Endothelial cell of umbilical vein (primary cell): ENCODE measurements around the gene HIVEP3. TPM values are rescaled to one million over a fixed set of nuclear protein-coding genes. Genes with fewer than 3 reads are reported as not detected.

Source experiments
- BruUV-seq: library from RNA; stranded (reverse); fragments of 400-500 nt; replicated peaks from 2 replicates; lab custom pipeline; 2021; lab: Mats Ljungman, UMichigan
- CTCF ChIA-PET: fragments of 300-600, 350-600 bp; sonication (Branson Sonifier 250); formaldehyde crosslinking; loops from one replicate; lab custom pipeline; 2021; ENCODE audit warnings: antibody characterized with exemption, inconsistent platforms; lab: Charles Lee
- POLR2A ChIA-PET: fragments of 300-600, 350-600 bp; sonication (Branson Sonifier 250); formaldehyde crosslinking; loops from one replicate; lab custom pipeline; 2021; ENCODE audit warnings: antibody characterized with exemption, inconsistent platforms; lab: Charles Lee
- DNase-seq: peaks from one replicate; pipeline ENCODE4 v3.0.0-alpha.2; 2011; ENCODE audit warnings: low read depth, low spot score
- FAIRE-seq: peaks from 2 replicates; lab custom pipeline; 2011; peaks lifted over from hg19 to GRCh38; lab: Jason Lieb, UNC
- H2AFZ ChIP-seq: 2 replicates; pipeline ENCODE4 v1.6.0; 2012; ENCODE audit warnings: low read depth, low read length, control low read depth, inconsistent platforms
- H3K27ac ChIP-seq: 2 replicates; pipeline ENCODE4 v1.5.1; 2011; ENCODE audit warnings: low read depth, mild to moderate bottlenecking, control low read depth, low read length, moderate library complexity; ENCODE audit not compliant: insufficient read depth
- H3K27me3 ChIP-seq, 2 experiments: 2 replicates each; pipeline versions ENCODE4 v1.6.0 to v1.6.1; 2011; ENCODE audit warnings: low read length in 2 of 2, mixed read lengths in 1 of 2; ENCODE audit not compliant: control insufficient read depth in 2 of 2, insufficient read depth in 2 of 2
- H3K36me3 ChIP-seq, 2 experiments: 2 replicates in 1 of 2; 3 replicates in 1 of 2; pipeline ENCODE4 v1.5.1; 2011; ENCODE audit warnings: low read length in 2 of 2, mild to moderate bottlenecking in 1 of 2, moderate library complexity in 1 of 2; ENCODE audit not compliant: control insufficient read depth in 2 of 2, insufficient read depth in 2 of 2; ENCODE audit errors: extremely low read depth in 1 of 2
- H3K4me1 ChIP-seq: 3 replicates; pipeline ENCODE4 v1.5.1; 2011; ENCODE audit warnings: mild to moderate bottlenecking, low read length; ENCODE audit not compliant: control insufficient read depth, insufficient read depth; ENCODE audit errors: extremely low read depth
- H3K4me2 ChIP-seq: 2 replicates; pipeline ENCODE4 v1.6.1; 2011; ENCODE audit warnings: low read length, control low read depth, mixed read lengths; ENCODE audit not compliant: insufficient read depth
- H3K4me3 ChIP-seq, 3 experiments: fragments of 200-600 bp in 1 of 3; sonication (generic), shearing (Covaris generic) in 1 of 3; replicated peaks in 1 of 3; 2 replicates each; pipeline ENCODE4 v1.5.1; 2011 to 2016; ENCODE audit warnings: control low read depth in 3 of 3, low read length in 3 of 3, mild to moderate bottlenecking in 2 of 3, inconsistent platforms in 1 of 3, low read depth in 1 of 3, moderate library complexity in 1 of 3; ENCODE audit not compliant: insufficient read depth in 1 of 3
- H3K79me2 ChIP-seq: 2 replicates; pipeline ENCODE4 v1.6.0; 2012; ENCODE audit warnings: low read length, inconsistent platforms; ENCODE audit not compliant: control insufficient read depth, insufficient read depth
- H3K9ac ChIP-seq: replicated peaks from 2 replicates; pipeline ENCODE3; 2011; ENCODE audit warnings: low read length, control low read depth; ENCODE audit not compliant: insufficient read depth; ENCODE audit errors: extremely low read depth
- H3K9me1 ChIP-seq: replicated peaks from 3 replicates; pipeline ENCODE4 v1.6.0; 2011; ENCODE audit warnings: mild to moderate bottlenecking, low read length; ENCODE audit not compliant: control insufficient read depth, insufficient read depth; ENCODE audit errors: extremely low read depth
- H3K9me3 ChIP-seq: replicated peaks from 2 replicates; pipeline ENCODE4 v1.5.1; 2012; ENCODE audit warnings: low read length, inconsistent platforms; ENCODE audit not compliant: control insufficient read depth, insufficient read depth
- H4K20me1 ChIP-seq: replicated peaks from 2 replicates; pipeline ENCODE3; 2011; ENCODE audit warnings: mild to moderate bottlenecking, low read length; ENCODE audit not compliant: control insufficient read depth, insufficient read depth; ENCODE audit errors: extremely low read depth
- EZH2 ChIP-seq: IDR thresholded peaks from 2 replicates; pipeline ENCODE4 v1.6.1; 2012; ENCODE audit warnings: borderline replicate concordance, low read depth, mild to moderate bottlenecking, moderate library complexity, low read length, inconsistent platforms; ENCODE audit not compliant: severe bottlenecking
- FOS ChIP-seq: IDR thresholded peaks from 2 replicates; pipeline ENCODE4 v1.6.1; 2011; ENCODE audit warnings: mild to moderate bottlenecking, low read length, moderate library complexity, borderline replicate concordance; ENCODE audit not compliant: insufficient read depth
- GATA2 ChIP-seq: IDR thresholded peaks from 2 replicates; pipeline ENCODE4 v1.7.0; 2011; ENCODE audit warnings: low read depth, mild to moderate bottlenecking, moderate library complexity, mixed read lengths, low read length; ENCODE audit not compliant: insufficient read length, insufficient read depth
- JUN ChIP-seq: IDR thresholded peaks from 2 replicates; pipeline ENCODE4 v1.6.1; 2011; ENCODE audit warnings: borderline replicate concordance, low read depth; ENCODE audit not compliant: insufficient read length, insufficient read depth
- MYC ChIP-seq: IDR thresholded peaks from one replicate; pipeline ENCODE4 v1.6.1; 2011; ENCODE audit warnings: mild to moderate bottlenecking, low read depth, low read length
- POLR2A ChIP-seq: IDR thresholded peaks from 2 replicates; pipeline ENCODE4 v1.6.1; 2012; ENCODE audit warnings: low read depth, mild to moderate bottlenecking, control low read depth, low read length
- POLR2AphosphoS5 ChIP-seq: IDR thresholded peaks from 2 replicates; pipeline ENCODE4 v1.6.1; 2012; ENCODE audit warnings: low read depth, mild to moderate bottlenecking, control low read depth, low read length, moderate library complexity; ENCODE audit not compliant: insufficient read depth
- dilution Hi-C: fragments of 300-500 bp; cut with MboI; formaldehyde crosslinking; loops from one replicate; pipeline ENCODE4 v1.15.0; 2019; ENCODE audit warnings: low sequenced_read_pairs; ENCODE audit not compliant: extremely low pct_ligation_motif_present
- intact Hi-C: fragments of 100-400 bp; cut with micrococcal nuclease; formaldehyde crosslinking; loops from one replicate; pipeline ENCODE4 v1.10.0; 2022
- polyA plus RNA-seq, 4 experiments: library from polyadenylated mRNA; depleted of rRNA in 3 of 4; stranded (reverse) in 3 of 4; unstranded in 1 of 4; fragments of >200 nt; gene quantifications; 2 replicates each; pipeline versions ENCODE4 v1.2.1 to v1.2.3, GENCODE V29; 2011 to 2012; ENCODE audit warnings: missing spikeins in 1 of 4
- total RNA-seq: library from RNA; stranded (reverse); gene quantifications from 2 replicates; pipeline ENCODE4 v1.2.3, GENCODE V29; 2021
- TF ChIP-seq, protein P1 (sequence below), 2 donors: IDR thresholded peaks; 1 replicate in 1 of 2; 2 replicates in 1 of 2; pipeline ENCODE4 v1.5.1; 2011; ENCODE audit warnings: low read length in 2 of 2, mild to moderate bottlenecking in 2 of 2, moderate library complexity in 2 of 2, control low read depth in 1 of 2, inconsistent platforms in 1 of 2, low read depth in 1 of 2; ENCODE audit not compliant: insufficient read depth in 1 of 2; ENCODE audit errors: extremely low read depth in 1 of 2
- TF ChIP-seq, protein P2 (sequence below): IDR thresholded peaks from 2 replicates; pipeline ENCODE4 v1.6.1; 2011; ENCODE audit not compliant: insufficient read depth, insufficient read length

The HIVEP3 gene
- total and polyA plus RNA-seq, 2 donors (not counting 3 experiments of a cell fraction or from before 2014, with no cell fraction given), result 3.4 to 4.0 TPM

DNA sequence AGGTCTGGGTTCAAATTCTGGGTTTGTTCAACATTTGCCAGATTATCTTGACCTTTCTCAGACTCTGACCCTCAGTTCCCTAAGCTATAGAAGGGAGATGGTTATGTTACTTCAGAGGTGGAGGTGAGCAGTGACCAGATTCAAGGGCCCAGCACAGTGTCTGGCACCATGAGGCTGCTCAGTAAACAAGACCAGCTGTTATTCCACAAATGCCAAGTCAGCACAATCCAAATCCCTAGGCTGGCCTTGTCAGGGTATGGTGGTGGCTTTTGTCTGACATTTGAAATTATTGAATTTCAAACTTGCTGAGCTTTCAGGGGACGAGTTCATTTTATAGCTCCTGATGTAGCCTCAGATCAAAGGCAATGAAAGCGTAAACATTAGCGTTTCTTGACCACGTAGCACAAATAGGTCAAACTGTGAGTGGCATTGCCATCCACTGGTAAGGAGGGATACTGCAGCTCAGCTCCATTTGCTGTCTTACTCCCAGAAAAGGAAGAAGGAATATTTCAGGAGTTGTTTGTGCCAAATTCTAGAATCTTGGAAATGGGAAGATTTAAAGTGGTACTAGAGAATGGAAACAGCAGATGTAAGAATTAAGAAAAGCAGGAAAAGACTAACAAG, 339.9 kb downstream of the HIVEP3 start:
- no peak overlapping the region for H3K4me2 ChIP-seq
- DNase-seq (peak; percentile 27), FAIRE-seq (peak; percentile 66)
- no TSS peak for BruUV-seq
- H3K27me3 ChIP-seq, result no peaks in the 10 kb centered on the region
- ChIA-PET POLR2A (no interaction called here), CTCF (interaction anchor here (0.6 to 2.6 kb wide), 15 partner anchors 10 to 595 kb away, joined by 3 to 9 read pairs (median 4); no protein-coding TSS in a partner anchor)
- no peaks in the 10 kb centered on the region for H3K4me1 ChIP-seq
- no peaks in the 10 kb centered on the region for H3K36me3 ChIP-seq
- no peak overlapping the region for H3K9ac ChIP-seq
- H3K79me2 ChIP-seq, result no peaks in the 10 kb centered on the region
- no peak overlapping the region for H3K27ac ChIP-seq
- H3K4me3 ChIP-seq, result no peak overlapping the region
- H2AFZ ChIP-seq, result no peak overlapping the region
- H3K9me3 ChIP-seq, result no peaks in the 10 kb centered on the region
- no peaks in the 10 kb centered on the region for H3K9me1 ChIP-seq
- intact Hi-C loops (loop anchor here (2.0 kb wide), 1 partner anchor 62 kb away; no protein-coding TSS in a partner anchor), dilution Hi-C loops (no loop called here)
- H4K20me1 ChIP-seq, result no peaks in the 10 kb centered on the region
- TF ChIP-seq, protein P1, sequence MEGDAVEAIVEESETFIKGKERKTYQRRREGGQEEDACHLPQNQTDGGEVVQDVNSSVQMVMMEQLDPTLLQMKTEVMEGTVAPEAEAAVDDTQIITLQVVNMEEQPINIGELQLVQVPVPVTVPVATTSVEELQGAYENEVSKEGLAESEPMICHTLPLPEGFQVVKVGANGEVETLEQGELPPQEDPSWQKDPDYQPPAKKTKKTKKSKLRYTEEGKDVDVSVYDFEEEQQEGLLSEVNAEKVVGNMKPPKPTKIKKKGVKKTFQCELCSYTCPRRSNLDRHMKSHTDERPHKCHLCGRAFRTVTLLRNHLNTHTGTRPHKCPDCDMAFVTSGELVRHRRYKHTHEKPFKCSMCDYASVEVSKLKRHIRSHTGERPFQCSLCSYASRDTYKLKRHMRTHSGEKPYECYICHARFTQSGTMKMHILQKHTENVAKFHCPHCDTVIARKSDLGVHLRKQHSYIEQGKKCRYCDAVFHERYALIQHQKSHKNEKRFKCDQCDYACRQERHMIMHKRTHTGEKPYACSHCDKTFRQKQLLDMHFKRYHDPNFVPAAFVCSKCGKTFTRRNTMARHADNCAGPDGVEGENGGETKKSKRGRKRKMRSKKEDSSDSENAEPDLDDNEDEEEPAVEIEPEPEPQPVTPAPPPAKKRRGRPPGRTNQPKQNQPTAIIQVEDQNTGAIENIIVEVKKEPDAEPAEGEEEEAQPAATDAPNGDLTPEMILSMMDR (IDR thresholded peaks at IDR 0.05; ENCODE audit: extremely low read depth in 1 of 2, insufficient read depth in 1 of 2, low read depth in 1 of 2, low read length in 2 of 2), result peak; percentile 44 to 46
- TF ChIP-seq FOS, result no peak

DNA sequence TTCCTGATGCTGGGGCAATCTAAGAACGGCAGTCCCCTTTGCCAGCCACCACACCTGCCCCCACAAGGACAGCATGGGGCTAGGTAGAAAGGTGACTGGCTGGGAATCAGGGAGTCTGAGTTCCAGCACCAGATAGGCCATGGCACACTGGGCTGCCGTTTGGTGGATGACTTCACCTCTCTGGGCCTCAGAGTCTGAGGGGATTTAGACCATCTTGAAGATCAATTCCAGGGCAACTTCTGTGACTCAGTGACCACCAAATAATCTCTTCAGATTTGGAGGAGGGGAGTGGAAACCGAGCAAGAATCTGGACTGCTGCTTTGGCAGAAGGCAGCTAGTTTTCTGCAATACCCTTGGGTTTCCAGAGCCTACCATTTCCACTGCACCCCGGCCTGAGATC, 342.1 kb downstream of the HIVEP3 start:
- no peaks in the 10 kb centered on the region for H4K20me1 ChIP-seq
- H3K9me3 ChIP-seq, result no peaks in the 10 kb centered on the region
- no peaks in the 10 kb centered on the region for H3K9me1 ChIP-seq
- dilution Hi-C loops (no loop called here), intact Hi-C loops (no loop called here)
- no peak overlapping the region for H3K9ac ChIP-seq
- H3K36me3 ChIP-seq, result no peaks in the 10 kb centered on the region
- TF ChIP-seq EZH2 (no peak), MYC (no peak), FOS (no peak), JUN (no peak), GATA2 (no peak), POLR2A (no peak), POLR2AphosphoS5 (no peak)
- TF ChIP-seq, protein P1 (IDR thresholded peaks at IDR 0.05; ENCODE audit: extremely low read depth in 1 of 2, insufficient read depth in 1 of 2, low read depth in 1 of 2, low read length in 2 of 2), result no peak
- TF ChIP-seq, protein P2, sequence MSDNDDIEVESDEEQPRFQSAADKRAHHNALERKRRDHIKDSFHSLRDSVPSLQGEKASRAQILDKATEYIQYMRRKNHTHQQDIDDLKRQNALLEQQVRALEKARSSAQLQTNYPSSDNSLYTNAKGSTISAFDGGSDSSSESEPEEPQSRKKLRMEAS, result no peak
- CTCF ChIA-PET, result interaction anchor here (1.2 to 4.5 kb wide), 3 partner anchors 61 to 596 kb away, joined by 4 to 53 read pairs (median 6); no protein-coding TSS in a partner anchor
- BruUV-seq, result no TSS peak
- no peaks in the 10 kb centered on the region for H3K79me2 ChIP-seq
- H3K27ac ChIP-seq, result no peak overlapping the region
- POLR2A ChIA-PET, result no interaction called here
- DNase-seq (no peak), FAIRE-seq (no peak)
- H3K4me3 ChIP-seq, result no peak overlapping the region
- H3K4me2 ChIP-seq, result no peak overlapping the region
- no peak overlapping the region for H2AFZ ChIP-seq
- no peaks in the 10 kb centered on the region for H3K27me3 ChIP-seq
- no peaks in the 10 kb centered on the region for H3K4me1 ChIP-seq
